ENCODE measurements around the gene LMNTD2. TPM values are rescaled to one million over a fixed set of nuclear protein-coding genes. Genes with fewer than 3 reads are reported as not detected.
"Not testable (repeated sequence)": the region's sequence is repeated elsewhere in the genome, so short reads cannot be mapped to it uniquely, and the experiment has no call there.

Gene LMNTD2
- total and polyA plus RNA-seq, 3 experiments from 2014 or later, result 1.1 to 2.4 (median 1.2) TPM

GRCh38 chr11:576811-577610 lies 16.5 kb upstream of the LMNTD2 start:
- peak in 1 of 5 donors; percentile 27 for DNase-seq
- Mint-ChIP-seq H3K9me3 (no peaks in the 10 kb centered on the region), H3K4me1 (peaks cover 47 to 63% (median 52%) of the 10 kb centered on the region in 3 donors), H3K36me3 (peaks cover 0 to 23% (median 2%) of the 10 kb centered on the region in 3 donors), H3K27me3 (peaks cover 8% of the 10 kb centered on the region in 2 donors), H3K4me3 (peak overlapping the region; percentile 83 to 93 (median 87)), H3K27ac (peak overlapping the region; percentile 61 to 95 (median 86))
- H3K9me3 ChIP-seq (ENCODE audit: low read length), result no peaks in the 10 kb centered on the region
- peaks cover 7% of the 10 kb centered on the region for H3K36me3 ChIP-seq (ENCODE audit: insufficient read depth, low read length)
- H3K4me1 ChIP-seq (ENCODE audit: insufficient read depth, low read length), result peaks cover 40% of the 10 kb centered on the region
- ChIA-PET CTCF (interaction anchor here (1.0 kb wide), 1 partner anchor 146 kb away, joined by 4 read pairs; no protein-coding TSS in a partner anchor), POLR2A (interaction anchor here (1.3 to 1.4 kb wide), 2 partner anchors 41 to 370 kb away, joined by 7 to 16 read pairs; partner anchors contain the start of genes BET1L, HRAS, LRRC56 and RIC8A)
- H3K4me3 ChIP-seq (ENCODE audit: low read length), result peak overlapping the region; percentile 81
- H3K27ac ChIP-seq (ENCODE audit: low read depth, low read length), result peak overlapping the region; percentile 80
- no peaks in the 10 kb centered on the region for H3K27me3 ChIP-seq (ENCODE audit: insufficient read depth, low read length, poor library complexity, severe bottlenecking)

GRCh38 chr11:575996-576768 lies 15.6 kb upstream of the LMNTD2 start, which contains the start of gene PHRF1:
PHRF1 (plus strand) TSS chr11:576470; CDS start chr11:581513, 5,043 bp downstream.
- ChIA-PET POLR2A (interaction anchor here (0.8 to 1.9 kb wide), 17 partner anchors 9 to 369 kb away, joined by 3 to 16 read pairs (median 4); partner anchors contain the start of genes BET1L, DEAF1, HRAS and IRF7), CTCF (interaction anchor here (0.7 to 1.7 kb wide), 6 partner anchors 11 to 40 kb away, joined by 3 to 11 read pairs (median 3); partner anchors contain the start of genes HRAS and IRF7)
- peak within 1 kb of the TSS; percentile 95 to 99 (median 97) for H3K4me3 Mint-ChIP-seq
- H3K27ac Mint-ChIP-seq, result peak within 1 kb of the TSS; percentile 95 to 99 (median 98)
- peaks cover 40% of the 10 kb centered on the region for H3K4me1 ChIP-seq (ENCODE audit: insufficient read depth, low read length)
- DNase-seq, result peak; percentile 91 to 97 (median 96)
- no peaks in the 10 kb centered on the region for H3K9me3 ChIP-seq (ENCODE audit: low read length)
- H3K4me1 Mint-ChIP-seq, result peaks cover 40 to 56% (median 51%) of the 10 kb centered on the region in 3 donors
- no peaks in the 10 kb centered on the region for H3K27me3 ChIP-seq (ENCODE audit: insufficient read depth, low read length, poor library complexity, severe bottlenecking)
- no peaks in the 10 kb centered on the region for H3K36me3 ChIP-seq (ENCODE audit: insufficient read depth, low read length)
- H3K36me3 Mint-ChIP-seq, result peaks cover 0 to 15% (median 2%) of the 10 kb centered on the region in 3 donors
- H3K27me3 Mint-ChIP-seq, result peaks cover 8% of the 10 kb centered on the region in 2 donors
- peak within 1 kb of the TSS; percentile 91 for H3K4me3 ChIP-seq (ENCODE audit: low read length)
- H3K9me3 Mint-ChIP-seq, result no peaks in the 10 kb centered on the region
- H3K27ac ChIP-seq (ENCODE audit: low read depth, low read length), result peak within 1 kb of the TSS; percentile 81

- Mint-ChIP-seq H3K4me1 (peaks cover 38 to 50% (median 46%) of the 10 kb centered on the region in 3 donors), H3K9me3 (no peaks in the 10 kb centered on the region), H3K27ac (peak overlapping the region in 7 of 8 donors; percentile 13 to 97 (median 75)), H3K4me3 (peak overlapping the region; percentile 81 to 99 (median 87)), H3K27me3 (peaks cover 7 to 8% of the 10 kb centered on the region in 2 donors), H3K36me3 (peaks cover 0 to 13% (median 0%) of the 10 kb centered on the region in 3 donors)
- Histone ChIP-seq H3K36me3 (ENCODE audit: insufficient read depth, low read length) (no peaks in the 10 kb centered on the region), H3K9me3 (ENCODE audit: low read length) (no peaks in the 10 kb centered on the region), H3K4me1 (ENCODE audit: insufficient read depth, low read length) (peaks cover 40% of the 10 kb centered on the region), H3K27ac (ENCODE audit: low read depth, low read length) (peak overlapping the region; percentile 43), H3K4me3 (ENCODE audit: low read length) (peak overlapping the region; percentile 55), H3K27me3 (ENCODE audit: insufficient read depth, low read length, poor library complexity, severe bottlenecking) (no peaks in the 10 kb centered on the region)
- ChIA-PET POLR2A (interaction anchor here (0.8 to 1.9 kb wide), 19 partner anchors 8 to 368 kb away, joined by 3 to 16 read pairs (median 4); partner anchors contain the start of genes BET1L, DEAF1, HRAS and IRF7), CTCF (interaction anchor here (0.7 to 1.7 kb wide), 6 partner anchors 10 to 41 kb away, joined by 3 to 11 read pairs (median 3); partner anchors contain the start of genes HRAS and IRF7)
- DNase-seq, result no peak
Observed at GRCh38 chr11:575313-575995, 14.9 kb upstream of the LMNTD2 start.

- Histone ChIP-seq H3K9me3 (ENCODE audit: low read length) (no peaks in the 10 kb centered on the region), H3K4me1 (ENCODE audit: insufficient read depth, low read length) (peaks cover 34% of the 10 kb centered on the region), H3K27ac (ENCODE audit: low read depth, low read length) (peak overlapping the region; percentile 43), H3K36me3 (ENCODE audit: insufficient read depth, low read length) (no peaks in the 10 kb centered on the region), H3K4me3 (ENCODE audit: low read length) (peak overlapping the region; percentile 55), H3K27me3 (ENCODE audit: insufficient read depth, low read length, poor library complexity, severe bottlenecking) (no peaks in the 10 kb centered on the region)
- Mint-ChIP-seq H3K4me3 (peak overlapping the region; percentile 66 to 91 (median 87)), H3K4me1 (peaks cover 36 to 47% (median 40%) of the 10 kb centered on the region in 3 donors), H3K27ac (peak overlapping the region in 7 of 8 donors; percentile 13 to 89 (median 65)), H3K27me3 (peaks cover 7 to 8% of the 10 kb centered on the region in 2 donors), H3K36me3 (peaks cover 0 to 13% (median 0%) of the 10 kb centered on the region in 3 donors), H3K9me3 (no peaks in the 10 kb centered on the region)
- CTCF ChIA-PET, result interaction anchor here (1.7 kb wide), 1 partner anchor 9 kb away, joined by 11 read pairs; no protein-coding TSS in a partner anchor
- no peak for DNase-seq
- POLR2A ChIA-PET, result interaction anchor here (0.9 to 1.9 kb wide), 5 partner anchors 10 to 235 kb away, joined by 3 to 11 read pairs (median 5); partner anchors contain the start of genes IRF7 and RPLP2
Observed at GRCh38 chr11:574632-575312, 14.2 kb upstream of the LMNTD2 start.

GRCh38 chr11:574031-574570 lies 13.6 kb upstream of the LMNTD2 start:
- H3K27me3 Mint-ChIP-seq; CTCF ChIA-PET; H3K36me3 Mint-ChIP-seq; H3K27me3 ChIP-seq (ENCODE audit: insufficient read depth, low read length, poor library complexity, severe bottlenecking); H3K36me3 ChIP-seq (ENCODE audit: insufficient read depth, low read length); H3K9me3 ChIP-seq (ENCODE audit: low read length); POLR2A ChIA-PET; H3K9me3 Mint-ChIP-seq: not testable (repeated sequence)
- H3K27ac ChIP-seq (ENCODE audit: low read depth, low read length), result peak overlapping the region; percentile 43
- Mint-ChIP-seq H3K27ac (peak overlapping the region in 2 of 8 donors; percentile 29 to 65), H3K4me3 (peak overlapping the region; percentile 66 to 91 (median 87)), H3K4me1 (peaks cover 30 to 42% (median 33%) of the 10 kb centered on the region in 3 donors)
- H3K4me1 ChIP-seq (ENCODE audit: insufficient read depth, low read length), result peaks cover 34% of the 10 kb centered on the region
- DNase-seq, result peak in 1 of 5 donors; percentile 25
- H3K4me3 ChIP-seq (ENCODE audit: low read length), result peak overlapping the region; percentile 55

GRCh38 chr11:573146-573759 lies 12.7 kb upstream of the LMNTD2 start:
- Histone ChIP-seq H3K4me1 (ENCODE audit: insufficient read depth, low read length) (peaks cover 28% of the 10 kb centered on the region), H3K36me3 (ENCODE audit: insufficient read depth, low read length) (no peaks in the 10 kb centered on the region), H3K27ac (ENCODE audit: low read depth, low read length) (no peak overlapping the region), H3K9me3 (ENCODE audit: low read length) (no peaks in the 10 kb centered on the region), H3K4me3 (ENCODE audit: low read length) (no peak overlapping the region), H3K27me3 (ENCODE audit: insufficient read depth, low read length, poor library complexity, severe bottlenecking) (no peaks in the 10 kb centered on the region)
- Mint-ChIP-seq H3K27me3 (peaks cover 7 to 8% of the 10 kb centered on the region in 2 donors), H3K36me3 (peaks cover 0 to 6% (median 0%) of the 10 kb centered on the region in 3 donors), H3K27ac (no peak overlapping the region), H3K4me1 (peaks cover 24 to 36% (median 24%) of the 10 kb centered on the region in 3 donors), H3K9me3 (no peaks in the 10 kb centered on the region), H3K4me3 (peak overlapping the region in 1 of 7 donors; percentile 74)
- ChIA-PET CTCF (no interaction called here), POLR2A (no interaction called here)
- no peak for DNase-seq
